ENCODE results near the gene SRBD1.

Gene SRBD1

DNA sequence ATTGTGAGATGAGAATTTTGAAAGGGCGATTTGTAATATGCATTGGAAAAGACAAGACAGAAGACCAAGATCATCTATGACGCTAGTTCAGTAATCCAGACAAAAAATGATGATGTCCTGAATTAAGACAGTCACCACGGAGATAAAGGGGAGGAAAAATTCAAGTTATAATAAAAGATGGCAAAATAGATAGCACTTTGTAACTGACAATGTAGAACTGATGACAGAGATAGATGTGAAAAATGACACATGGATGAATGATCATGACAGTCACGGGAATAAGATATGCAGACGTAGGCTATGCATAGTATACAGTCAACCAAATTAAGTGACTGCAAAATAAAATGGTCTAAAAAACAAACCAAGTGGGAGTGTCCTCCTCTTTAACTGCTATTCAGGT, 59.2 kb downstream of the SRBD1 start:
- TF ChIP-seq, protein P1, sequence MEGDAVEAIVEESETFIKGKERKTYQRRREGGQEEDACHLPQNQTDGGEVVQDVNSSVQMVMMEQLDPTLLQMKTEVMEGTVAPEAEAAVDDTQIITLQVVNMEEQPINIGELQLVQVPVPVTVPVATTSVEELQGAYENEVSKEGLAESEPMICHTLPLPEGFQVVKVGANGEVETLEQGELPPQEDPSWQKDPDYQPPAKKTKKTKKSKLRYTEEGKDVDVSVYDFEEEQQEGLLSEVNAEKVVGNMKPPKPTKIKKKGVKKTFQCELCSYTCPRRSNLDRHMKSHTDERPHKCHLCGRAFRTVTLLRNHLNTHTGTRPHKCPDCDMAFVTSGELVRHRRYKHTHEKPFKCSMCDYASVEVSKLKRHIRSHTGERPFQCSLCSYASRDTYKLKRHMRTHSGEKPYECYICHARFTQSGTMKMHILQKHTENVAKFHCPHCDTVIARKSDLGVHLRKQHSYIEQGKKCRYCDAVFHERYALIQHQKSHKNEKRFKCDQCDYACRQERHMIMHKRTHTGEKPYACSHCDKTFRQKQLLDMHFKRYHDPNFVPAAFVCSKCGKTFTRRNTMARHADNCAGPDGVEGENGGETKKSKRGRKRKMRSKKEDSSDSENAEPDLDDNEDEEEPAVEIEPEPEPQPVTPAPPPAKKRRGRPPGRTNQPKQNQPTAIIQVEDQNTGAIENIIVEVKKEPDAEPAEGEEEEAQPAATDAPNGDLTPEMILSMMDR (IDR thresholded peaks at IDR 0.05), result no peak
- H3K9me3 Mint-ChIP-seq, result no peaks in the 10 kb centered on the region
- H3K4me3 Mint-ChIP-seq, result no peak overlapping the region
- no peaks in the 10 kb centered on the region for H3K27me3 Mint-ChIP-seq (ENCODE audit: low read depth, poor library complexity)
- H3K27ac Mint-ChIP-seq, result no peak overlapping the region
- no peaks in the 10 kb centered on the region for H3K4me1 Mint-ChIP-seq
- no peak for DNase-seq
- peaks cover 36% of the 10 kb centered on the region for H3K36me3 Mint-ChIP-seq (ENCODE audit: low read depth)

DNA sequence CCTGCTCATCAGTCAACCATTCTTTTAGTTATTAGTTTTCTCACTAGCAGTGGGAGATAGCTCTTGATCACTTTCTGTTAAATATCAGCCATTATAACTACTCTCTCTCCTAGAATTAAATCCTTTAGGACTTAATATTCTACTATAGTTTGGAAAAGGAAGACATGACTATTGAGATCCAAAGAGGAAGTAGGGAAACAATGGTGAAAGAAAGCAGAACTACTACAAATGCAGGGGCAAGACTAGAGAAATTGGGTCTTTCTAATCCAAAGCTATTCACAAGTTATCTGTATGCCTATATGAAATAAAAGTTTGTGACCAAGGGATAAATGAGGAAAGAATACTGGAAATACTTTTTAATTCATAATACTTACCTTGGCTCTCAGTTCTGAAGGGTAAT, 65.1 kb downstream of the SRBD1 start:
- Mint-ChIP-seq H3K9me3 (peaks cover 3% of the 10 kb centered on the region), H3K27ac (no peak overlapping the region), H3K36me3 (ENCODE audit: low read depth) (peaks cover 47% of the 10 kb centered on the region), H3K4me1 (no peaks in the 10 kb centered on the region), H3K27me3 (ENCODE audit: low read depth, poor library complexity) (no peaks in the 10 kb centered on the region), H3K4me3 (no peak overlapping the region)
- TF ChIP-seq, protein P1 (IDR thresholded peaks at IDR 0.05), result no peak
- DNase-seq, result no peak

GRCh38 chr2:45543257-45543656, 67.8 kb downstream of the SRBD1 start:
- no peaks in the 10 kb centered on the region for H3K4me1 Mint-ChIP-seq
- H3K4me3 Mint-ChIP-seq, result no peak overlapping the region
- TF ChIP-seq, protein P1 (IDR thresholded peaks at IDR 0.05), result no peak
- no peak overlapping the region for H3K27ac Mint-ChIP-seq
- H3K36me3 Mint-ChIP-seq (ENCODE audit: low read depth), result peaks cover 57% of the 10 kb centered on the region
- no peaks in the 10 kb centered on the region for H3K27me3 Mint-ChIP-seq (ENCODE audit: low read depth, poor library complexity)
- DNase-seq, result no peak
- H3K9me3 Mint-ChIP-seq, result peaks cover 3% of the 10 kb centered on the region

- Mint-ChIP-seq H3K36me3 (ENCODE audit: low read depth) (peaks cover 65% of the 10 kb centered on the region), H3K9me3 (peaks cover 3% of the 10 kb centered on the region), H3K27ac (no peak overlapping the region), H3K27me3 (ENCODE audit: low read depth, poor library complexity) (no peaks in the 10 kb centered on the region), H3K4me3 (no peak overlapping the region), H3K4me1 (no peaks in the 10 kb centered on the region)
- no peak for DNase-seq
- TF ChIP-seq, protein P1 (IDR thresholded peaks at IDR 0.05), result no peak
Measured at GRCh38 chr2:45542013-45542412, 69.1 kb downstream of the SRBD1 start.

- Mint-ChIP-seq H3K27me3 (ENCODE audit: low read depth, poor library complexity) (no peaks in the 10 kb centered on the region), H3K4me1 (no peaks in the 10 kb centered on the region), H3K4me3 (no peak overlapping the region), H3K9me3 (peaks cover 3% of the 10 kb centered on the region), H3K36me3 (ENCODE audit: low read depth) (peaks cover 65% of the 10 kb centered on the region), H3K27ac (no peak overlapping the region)
- no peak for DNase-seq
- TF ChIP-seq, protein P1 (IDR thresholded peaks at IDR 0.05), result no peak
Measured at GRCh38 chr2:45541450-45541849, 69.6 kb downstream of the SRBD1 start.

- H3K27ac Mint-ChIP-seq, result no peak overlapping the region
- no peaks in the 10 kb centered on the region for H3K4me1 Mint-ChIP-seq
- H3K27me3 Mint-ChIP-seq (ENCODE audit: low read depth, poor library complexity), result no peaks in the 10 kb centered on the region
- peaks cover 63% of the 10 kb centered on the region for H3K36me3 Mint-ChIP-seq (ENCODE audit: low read depth)
- H3K4me3 Mint-ChIP-seq, result no peak overlapping the region
- TF ChIP-seq, protein P1 (IDR thresholded peaks at IDR 0.05), result no peak
- no peak for DNase-seq
- H3K9me3 Mint-ChIP-seq, result peaks cover 3% of the 10 kb centered on the region
Measured at GRCh38 chr2:45540942-45541341, 70.1 kb downstream of the SRBD1 start.
